Measurements from ENCODE around the gene UPP1. TPM values are rescaled to one million over a fixed set of nuclear protein-coding genes. Genes with fewer than 3 reads are reported as not detected.
A peak's percentile ranks its signal among the peaks of the same experiment; 100 is the strongest.
"Not testable (repeated sequence)": the region's sequence is repeated elsewhere in the genome, so short reads cannot be mapped to it uniquely, and the experiment has no call there.

UPP1 gene
- total RNA-seq, 1 donor from 2014 or later = 10.6 TPM

- Mint-ChIP-seq H3K27ac (peak overlapping the region; percentile 89), H3K9me3 (ENCODE audit: low read depth) (peaks cover 19% of the 10 kb centered on the region), H3K27me3 (no peaks in the 10 kb centered on the region), H3K36me3 (ENCODE audit: insufficient read depth) (peaks cover 6% of the 10 kb centered on the region), H3K4me3 (ENCODE audit: low read depth) (no peak overlapping the region), H3K4me1 (ENCODE audit: low read depth) (peaks cover 42% of the 10 kb centered on the region)
- TF ChIP-seq, protein P1, sequence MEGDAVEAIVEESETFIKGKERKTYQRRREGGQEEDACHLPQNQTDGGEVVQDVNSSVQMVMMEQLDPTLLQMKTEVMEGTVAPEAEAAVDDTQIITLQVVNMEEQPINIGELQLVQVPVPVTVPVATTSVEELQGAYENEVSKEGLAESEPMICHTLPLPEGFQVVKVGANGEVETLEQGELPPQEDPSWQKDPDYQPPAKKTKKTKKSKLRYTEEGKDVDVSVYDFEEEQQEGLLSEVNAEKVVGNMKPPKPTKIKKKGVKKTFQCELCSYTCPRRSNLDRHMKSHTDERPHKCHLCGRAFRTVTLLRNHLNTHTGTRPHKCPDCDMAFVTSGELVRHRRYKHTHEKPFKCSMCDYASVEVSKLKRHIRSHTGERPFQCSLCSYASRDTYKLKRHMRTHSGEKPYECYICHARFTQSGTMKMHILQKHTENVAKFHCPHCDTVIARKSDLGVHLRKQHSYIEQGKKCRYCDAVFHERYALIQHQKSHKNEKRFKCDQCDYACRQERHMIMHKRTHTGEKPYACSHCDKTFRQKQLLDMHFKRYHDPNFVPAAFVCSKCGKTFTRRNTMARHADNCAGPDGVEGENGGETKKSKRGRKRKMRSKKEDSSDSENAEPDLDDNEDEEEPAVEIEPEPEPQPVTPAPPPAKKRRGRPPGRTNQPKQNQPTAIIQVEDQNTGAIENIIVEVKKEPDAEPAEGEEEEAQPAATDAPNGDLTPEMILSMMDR (IDR thresholded peaks at IDR 0.05; ENCODE audit: unreplicated experiment) = no peak
- no peak for DNase-seq (ENCODE audit: low spot score, unreplicated experiment)
These were observed 55.3 kb downstream of the UPP1 start for GRCh38 chr7:48144291-48144768.

- no peak for DNase-seq (ENCODE audit: low spot score, unreplicated experiment)
- H3K4me3 Mint-ChIP-seq (ENCODE audit: low read depth) = no peak overlapping the region
- TF ChIP-seq, protein P1 (IDR thresholded peaks at IDR 0.05; ENCODE audit: unreplicated experiment) = no peak
These were observed 58.1 kb downstream of the UPP1 start for GRCh38 chr7:48147078-48147591.

GRCh38 chr7:48147690-48148089 is 58.6 kb downstream of the UPP1 start:
- peaks cover 14% of the 10 kb centered on the region for H3K9me3 Mint-ChIP-seq (ENCODE audit: low read depth)
- H3K4me1 Mint-ChIP-seq (ENCODE audit: low read depth) = peaks cover 30% of the 10 kb centered on the region
- H3K27me3 Mint-ChIP-seq; DNase-seq (ENCODE audit: low spot score, unreplicated experiment); H3K4me3 Mint-ChIP-seq (ENCODE audit: low read depth); H3K36me3 Mint-ChIP-seq (ENCODE audit: insufficient read depth): not testable (repeated sequence)
- peak overlapping the region; percentile 34 for H3K27ac Mint-ChIP-seq

More at GRCh38 chr7:48147078-48147591, 58.1 kb downstream of the UPP1 start:
- H3K4me1 Mint-ChIP-seq (ENCODE audit: low read depth) = peaks cover 30% of the 10 kb centered on the region
- H3K27me3 Mint-ChIP-seq = no peaks in the 10 kb centered on the region
- peak overlapping the region; percentile 34 for H3K27ac Mint-ChIP-seq
- H3K36me3 Mint-ChIP-seq (ENCODE audit: insufficient read depth) = peaks cover 6% of the 10 kb centered on the region
- H3K9me3 Mint-ChIP-seq (ENCODE audit: low read depth) = peaks cover 16% of the 10 kb centered on the region

DNA sequence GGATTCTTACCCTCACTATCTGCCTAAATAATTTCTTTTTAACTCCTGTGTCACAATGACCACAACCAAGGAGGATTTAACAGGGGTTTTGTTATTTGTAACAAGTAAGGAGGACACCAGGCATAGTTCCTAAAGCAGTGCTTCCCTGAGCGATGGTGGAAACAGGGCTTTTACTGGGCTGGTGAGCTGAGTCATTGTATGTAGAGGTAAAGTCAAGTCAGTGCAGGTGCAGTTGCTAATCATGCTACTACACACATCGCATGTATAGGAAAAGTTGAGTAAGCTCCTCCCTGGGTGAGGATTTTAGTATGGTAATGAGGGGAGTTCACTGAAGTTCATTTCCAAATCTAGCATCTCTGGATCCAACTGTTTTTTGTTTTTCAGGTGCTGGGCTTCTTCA is 59.2 kb downstream of the UPP1 start:
- H3K9me3 Mint-ChIP-seq (ENCODE audit: low read depth) = peaks cover 14% of the 10 kb centered on the region
- peak overlapping the region; percentile 28 for H3K27ac Mint-ChIP-seq
- DNase-seq (ENCODE audit: low spot score, unreplicated experiment) = no peak
- TF ChIP-seq, protein P1 (IDR thresholded peaks at IDR 0.05; ENCODE audit: unreplicated experiment) = no peak
- H3K27me3 Mint-ChIP-seq = no peaks in the 10 kb centered on the region
- H3K4me1 Mint-ChIP-seq (ENCODE audit: low read depth) = peaks cover 30% of the 10 kb centered on the region
- no peak overlapping the region for H3K4me3 Mint-ChIP-seq (ENCODE audit: low read depth)
- peaks cover 5% of the 10 kb centered on the region for H3K36me3 Mint-ChIP-seq (ENCODE audit: insufficient read depth)

DNA sequence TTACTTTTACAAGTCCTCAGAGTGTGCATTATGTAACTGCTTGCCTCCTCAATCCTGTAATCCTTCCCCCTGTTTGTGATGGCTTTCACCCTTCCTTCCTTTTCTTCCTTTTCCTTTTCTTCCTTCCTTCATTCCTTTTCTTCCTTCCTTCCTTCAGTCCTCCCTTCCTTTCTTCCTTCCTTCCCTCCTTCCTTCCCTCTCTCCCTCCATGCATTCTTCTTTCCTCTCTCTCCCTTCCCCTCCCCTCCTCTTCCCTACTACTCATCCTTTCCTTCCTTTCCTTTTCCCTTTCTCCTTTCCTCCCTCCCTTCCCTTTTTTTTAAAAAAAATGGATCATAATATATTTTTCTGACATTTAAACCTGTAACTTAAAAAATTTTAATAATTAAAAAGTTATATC is 60.0 kb downstream of the UPP1 start:
- Mint-ChIP-seq H3K9me3 (ENCODE audit: low read depth) (peaks cover 10% of the 10 kb centered on the region), H3K27me3 (no peaks in the 10 kb centered on the region), H3K4me3 (ENCODE audit: low read depth) (no peak overlapping the region), H3K4me1 (ENCODE audit: low read depth) (peaks cover 26% of the 10 kb centered on the region), H3K27ac (no peak overlapping the region), H3K36me3 (ENCODE audit: insufficient read depth) (peaks cover 4% of the 10 kb centered on the region)
- DNase-seq (ENCODE audit: low spot score, unreplicated experiment) = no peak
- TF ChIP-seq, protein P1 (IDR thresholded peaks at IDR 0.05; ENCODE audit: unreplicated experiment) = no peak

DNA sequence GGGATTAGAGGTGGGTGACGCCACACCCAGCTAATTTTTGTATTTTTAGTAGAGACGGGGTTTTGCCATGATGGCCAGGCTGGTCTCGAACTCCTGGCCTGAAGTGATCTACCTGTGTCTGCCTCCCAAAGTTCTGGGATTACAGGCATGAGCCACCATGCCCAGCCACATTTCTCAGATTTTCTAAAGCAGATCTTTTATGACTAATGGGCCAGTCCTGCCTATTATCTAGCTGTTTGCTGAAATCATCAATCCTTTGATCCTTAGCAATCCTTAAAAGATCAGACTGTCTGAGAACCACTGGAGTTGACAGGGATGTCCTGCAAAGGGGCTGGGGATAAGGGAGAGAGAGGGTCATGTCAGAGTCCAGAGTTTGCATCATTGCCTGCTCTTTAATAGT is 61.0 kb downstream of the UPP1 start:
- H3K4me1 Mint-ChIP-seq (ENCODE audit: low read depth) = peaks cover 22% of the 10 kb centered on the region
- H3K4me3 Mint-ChIP-seq (ENCODE audit: low read depth) = no peak overlapping the region
- no peak for DNase-seq (ENCODE audit: low spot score, unreplicated experiment)
- peaks cover 3% of the 10 kb centered on the region for H3K36me3 Mint-ChIP-seq (ENCODE audit: insufficient read depth)
- TF ChIP-seq, protein P1 (IDR thresholded peaks at IDR 0.05; ENCODE audit: unreplicated experiment) = no peak
- H3K9me3 Mint-ChIP-seq (ENCODE audit: low read depth) = peaks cover 9% of the 10 kb centered on the region
- H3K27me3 Mint-ChIP-seq = no peaks in the 10 kb centered on the region
- H3K27ac Mint-ChIP-seq = no peak overlapping the region
